ENCODE results near the gene PIK3CA.

GRCh38 chr3:179200790-179201189 lies 52.6 kb downstream of the PIK3CA start:
- TF ChIP-seq CTCF (IDR thresholded peaks at IDR 0.05; ENCODE audit: borderline replicate concordance, extremely low read depth, low read length, poor library complexity, severe bottlenecking) (no peak), EZH2 (IDR thresholded peaks at IDR 0.05; ENCODE audit: borderline replicate concordance, low read depth, low read length, severe bottlenecking) (no peak)

All from DND-41 (cell line).